Measurements from ENCODE around the gene ACSM2A. TPM values are rescaled to one million over a fixed set of nuclear protein-coding genes. Genes with fewer than 3 reads are reported as not detected.
"Not testable (repeated sequence)": the region's sequence is repeated elsewhere in the genome, so short reads cannot be mapped to it uniquely, and the experiment has no call there.

The ACSM2A gene
- total and polyA plus RNA-seq, 2 of the 4 experiments (the other 2 are of a cell fraction): not detected

DNA sequence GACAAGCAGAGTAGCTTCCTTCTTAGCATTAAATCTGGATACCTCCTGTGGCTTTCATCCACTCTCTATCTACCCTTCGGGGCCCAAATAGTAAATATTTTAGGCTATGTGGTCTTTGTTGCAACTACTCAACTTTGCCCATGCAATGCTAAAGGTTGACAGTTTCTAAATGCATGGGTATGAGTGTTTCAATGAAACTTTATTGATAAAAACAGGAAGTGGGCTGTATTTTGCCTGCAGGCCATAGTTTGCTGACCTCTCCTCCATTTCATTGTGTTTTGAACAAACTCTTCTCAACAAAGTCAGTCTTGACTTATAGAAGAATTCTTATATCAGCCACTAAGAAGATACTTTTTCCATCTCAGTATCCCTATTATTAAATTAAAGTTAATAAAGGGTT lies 34.1 kb downstream of the ACSM2A start:
- H3K79me1 ChIP-seq (ENCODE audit: low read depth in 1 of 2, low read length in 2 of 2): no peaks in the 10 kb centered on the region
- dilution Hi-C loops (cut with HindIII; ENCODE audit: low sequenced_read_pairs, unreplicated experiment): no loop called here

DNA sequence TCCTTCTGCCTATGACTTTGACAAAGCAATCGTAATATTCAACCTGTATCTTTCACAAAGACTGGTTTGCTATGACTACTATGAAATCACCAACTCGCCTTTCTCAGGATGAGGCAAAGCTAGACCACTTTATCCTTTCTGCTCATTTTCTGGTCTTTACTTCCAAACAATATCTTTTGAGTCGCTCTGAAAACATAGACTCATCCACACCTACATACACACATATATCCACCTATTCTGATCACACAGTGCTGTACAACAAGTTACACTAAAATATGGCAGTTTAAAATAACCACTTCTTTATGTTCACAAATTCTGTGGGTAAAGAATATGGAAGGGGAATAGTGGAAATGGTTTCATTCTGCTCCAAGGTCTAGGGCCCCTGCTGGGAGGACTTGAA lies 39.7 kb downstream of the ACSM2A start:
- H3K4ac ChIP-seq (ENCODE audit: low read depth, low read length); in situ Hi-C loops (cut with MboI; ENCODE audit: low sequenced_read_pairs); H4K91ac ChIP-seq (ENCODE audit: insufficient read depth, low read depth, low read length); H2AFZ ChIP-seq (replicated peaks; ENCODE audit: low read length, poor library complexity); H4K5ac ChIP-seq (ENCODE audit: low read depth, low read length); H3K27me3 ChIP-seq (ENCODE audit: control insufficient read depth, insufficient read depth, low read length); H2AK5ac ChIP-seq (ENCODE audit: low read depth, low read length); H2BK20ac ChIP-seq (ENCODE audit: low read depth, low read length); H2AK9ac ChIP-seq (replicated peaks; ENCODE audit: low read depth, low read length, poor library complexity); H3K79me1 ChIP-seq (ENCODE audit: low read depth in 1 of 2, low read length in 2 of 2); H3K27ac ChIP-seq (ENCODE audit: insufficient read depth, low read length); H3K9me3 ChIP-seq (ENCODE audit: control insufficient read depth, insufficient read depth, low read length); dilution Hi-C loops (cut with HindIII; ENCODE audit: low sequenced_read_pairs, unreplicated experiment); CTCF ChIA-PET; POLR2A ChIA-PET (ENCODE audit: unreplicated experiment); H2BK5ac ChIP-seq (ENCODE audit: low read depth, low read length, poor library complexity, severe bottlenecking); H4K20me1 ChIP-seq (ENCODE audit: insufficient read depth, low read length); H3K14ac ChIP-seq (replicated peaks; ENCODE audit: low read depth, low read length); H3K9ac ChIP-seq (ENCODE audit: low read depth, low read length); BruUV-seq (replicated peaks); H3K56ac ChIP-seq (ENCODE audit: extremely low read depth, insufficient read depth, low read length); H3K4me2 ChIP-seq (ENCODE audit: low read depth, low read length); ATAC-seq (ENCODE audit: low read depth); intact Hi-C loops (cut with micrococcal nuclease); H3K23ac ChIP-seq (ENCODE audit: low read depth, low read length); H3K4me1 ChIP-seq (ENCODE audit: control insufficient read depth, insufficient read depth, low read length); DNase-seq; H3K18ac ChIP-seq (ENCODE audit: low read depth, low read length); H3K4me3 ChIP-seq (ENCODE audit: insufficient read depth, low read depth, low read length); H2BK120ac ChIP-seq (ENCODE audit: low read depth, low read length); H4K8ac ChIP-seq (ENCODE audit: low read depth in 2 of 2, low read length in 2 of 2); H2BK15ac ChIP-seq (ENCODE audit: low read depth, low read length); H3K9me1 ChIP-seq (ENCODE audit: insufficient read depth, low read length); H3K36me3 ChIP-seq (ENCODE audit: control insufficient read depth, insufficient read depth, low read length): not testable (repeated sequence)
- WGBS, 2 experiments (ENCODE audit: extremely low coverage in 2 of 2, insufficient read length in 1 of 2): no CpG with 5 or more reads among the region's 3 CpGs

More for the DNA sequence above, 34.1 kb downstream of the ACSM2A start:
- BruUV-seq (replicated peaks): no TSS peak
- Histone ChIP-seq H2AK5ac (ENCODE audit: low read depth, low read length) (no peak overlapping the region), H2BK5ac (ENCODE audit: low read depth, low read length, poor library complexity, severe bottlenecking) (no peak overlapping the region), H3K23ac (ENCODE audit: low read depth, low read length) (no peak overlapping the region), H3K4me2 (ENCODE audit: low read depth, low read length) (no peak overlapping the region), H2BK120ac (ENCODE audit: low read depth, low read length) (no peak overlapping the region), H4K91ac (ENCODE audit: insufficient read depth, low read depth, low read length) (no peak overlapping the region), H3K18ac (ENCODE audit: low read depth, low read length) (no peak overlapping the region), H3K56ac (ENCODE audit: extremely low read depth, insufficient read depth, low read length) (no peak overlapping the region), H4K5ac (ENCODE audit: low read depth, low read length) (no peak overlapping the region), H3K9ac (ENCODE audit: low read depth, low read length) (no peak overlapping the region), H2AFZ (replicated peaks; ENCODE audit: low read length, poor library complexity) (no peak overlapping the region), H2BK20ac (ENCODE audit: low read depth, low read length) (no peak overlapping the region), H2AK9ac (replicated peaks; ENCODE audit: low read depth, low read length, poor library complexity) (no peak overlapping the region), H3K36me3 (ENCODE audit: control insufficient read depth, insufficient read depth, low read length) (no peaks in the 10 kb centered on the region), H3K27me3 (ENCODE audit: control insufficient read depth, insufficient read depth, low read length) (no peaks in the 10 kb centered on the region), H4K20me1 (ENCODE audit: insufficient read depth, low read length) (no peaks in the 10 kb centered on the region), H3K9me1 (ENCODE audit: insufficient read depth, low read length) (no peaks in the 10 kb centered on the region), H3K14ac (replicated peaks; ENCODE audit: low read depth, low read length) (no peak overlapping the region), H3K27ac (ENCODE audit: insufficient read depth, low read length) (no peak overlapping the region), H2BK15ac (ENCODE audit: low read depth, low read length) (no peak overlapping the region), H3K9me3 (ENCODE audit: control insufficient read depth, insufficient read depth, low read length) (peaks cover 2% of the 10 kb centered on the region; the same call in 1 of the 2 replicates), H4K8ac (ENCODE audit: low read depth in 2 of 2, low read length in 2 of 2) (no peak overlapping the region), H3K4me1 (ENCODE audit: control insufficient read depth, insufficient read depth, low read length) (no peaks in the 10 kb centered on the region), H3K4ac (ENCODE audit: low read depth, low read length) (no peak overlapping the region), H3K4me3 (ENCODE audit: insufficient read depth, low read depth, low read length) (no peak overlapping the region)
- no CpG with 5 or more reads among the region's 1 CpG for WGBS, 2 experiments (ENCODE audit: extremely low coverage in 2 of 2, insufficient read length in 1 of 2)
- TF ChIP-seq MAFK (IDR thresholded peaks at IDR 0.05; ENCODE audit: low read depth, low read length) (no peak), NFE2L2 (IDR thresholded peaks at IDR 0.05; ENCODE audit: low read depth, low read length) (no peak), BHLHE40 (IDR thresholded peaks at IDR 0.05; ENCODE audit: low read depth, low read length) (no peak), FOS (IDR thresholded peaks at IDR 0.05; ENCODE audit: low read depth, low read length) (no peak), MXI1 (IDR thresholded peaks at IDR 0.05; ENCODE audit: borderline replicate concordance, low read depth, low read length) (no peak), RCOR1 (IDR thresholded peaks at IDR 0.05; ENCODE audit: insufficient replicate concordance, low read length) (no peak), RAD21 (IDR thresholded peaks at IDR 0.05; ENCODE audit: low read length) (no peak), MAZ (IDR thresholded peaks at IDR 0.05; ENCODE audit: borderline replicate concordance, low read depth, low read length) (no peak), RFX5 (IDR thresholded peaks at IDR 0.05; ENCODE audit: low read depth, low read length) (no peak)
- TF ChIP-seq, protein P1, sequence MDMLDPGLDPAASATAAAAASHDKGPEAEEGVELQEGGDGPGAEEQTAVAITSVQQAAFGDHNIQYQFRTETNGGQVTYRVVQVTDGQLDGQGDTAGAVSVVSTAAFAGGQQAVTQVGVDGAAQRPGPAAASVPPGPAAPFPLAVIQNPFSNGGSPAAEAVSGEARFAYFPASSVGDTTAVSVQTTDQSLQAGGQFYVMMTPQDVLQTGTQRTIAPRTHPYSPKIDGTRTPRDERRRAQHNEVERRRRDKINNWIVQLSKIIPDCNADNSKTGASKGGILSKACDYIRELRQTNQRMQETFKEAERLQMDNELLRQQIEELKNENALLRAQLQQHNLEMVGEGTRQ (IDR thresholded peaks at IDR 0.05; ENCODE audit: low read depth, low read length): no peak
- in situ Hi-C loops (cut with MboI; ENCODE audit: low sequenced_read_pairs) (no loop called here), intact Hi-C loops (cut with micrococcal nuclease) (no loop called here)
- no peak for DNase-seq
- CTCF ChIA-PET: no interaction called here
- ATAC-seq (ENCODE audit: low read depth): no peak
- POLR2A ChIA-PET (ENCODE audit: unreplicated experiment): no interaction called here
